ENCODE results near the gene TRIO.

DNA sequence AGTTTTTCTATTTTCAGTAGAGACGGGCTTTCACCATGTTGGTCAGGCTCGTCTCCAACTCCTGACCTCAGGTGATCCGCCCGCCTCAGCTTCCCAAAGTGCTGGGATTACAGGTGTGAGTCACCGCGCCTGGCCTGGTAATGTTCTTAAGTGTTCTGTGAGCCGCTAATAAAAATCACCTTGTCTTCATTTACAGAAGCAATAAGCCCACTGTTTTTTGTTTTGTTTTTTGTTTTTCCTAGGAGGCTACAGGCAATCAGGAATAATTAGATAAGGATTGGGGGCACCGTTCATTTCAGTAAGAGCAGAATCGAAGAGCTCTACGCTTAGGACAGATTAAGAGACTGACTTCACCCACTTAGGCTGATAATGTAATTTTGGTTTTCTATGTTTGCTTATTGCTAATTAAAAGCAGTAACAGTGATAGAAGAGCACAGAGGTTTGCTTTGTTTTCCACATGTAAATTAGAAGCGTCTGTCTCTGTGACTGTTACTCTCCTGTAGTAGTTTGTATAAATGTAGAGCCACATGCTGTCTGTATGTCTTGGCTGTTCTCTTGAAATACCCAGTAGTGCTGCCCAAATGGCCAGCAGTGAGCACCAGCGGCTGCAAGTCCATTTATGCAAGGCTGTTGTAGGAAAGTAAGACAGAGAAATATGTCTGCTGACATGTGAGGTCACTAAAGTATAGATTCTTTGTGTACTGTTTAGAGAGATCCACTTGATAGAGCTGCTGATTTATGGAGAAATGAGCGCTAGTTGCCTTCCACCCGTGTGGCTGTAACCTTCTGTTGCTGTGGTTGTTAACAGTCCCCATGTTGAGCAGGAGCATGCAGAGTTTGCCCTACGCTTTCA, 30.5 kb downstream of the TRIO start:
- no peak for TF ChIP-seq RBBP5 (IDR thresholded peaks at IDR 0.05; ENCODE audit: borderline replicate concordance, low read depth, low read length)
- no peak for TF ChIP-seq POLR2AphosphoS5 (IDR thresholded peaks at IDR 0.05; ENCODE audit: low read depth, low read length)
- TF ChIP-seq RNF2 (IDR thresholded peaks at IDR 0.05; ENCODE audit: borderline replicate concordance, low read depth, low read length, missing control alignments, poor library complexity, severe bottlenecking), result no peak
- TF ChIP-seq EZH2 (IDR thresholded peaks at IDR 0.05; ENCODE audit: low read depth, low read length, severe bottlenecking), result no peak
- no peak for TF ChIP-seq RAD21 (IDR thresholded peaks at IDR 0.05 in 1 of 2, conservative IDR thresholded peaks at IDR 0.05 in 1 of 2; ENCODE audit: low read depth in 2 of 2, low read length in 2 of 2)
- TF ChIP-seq, protein P1, sequence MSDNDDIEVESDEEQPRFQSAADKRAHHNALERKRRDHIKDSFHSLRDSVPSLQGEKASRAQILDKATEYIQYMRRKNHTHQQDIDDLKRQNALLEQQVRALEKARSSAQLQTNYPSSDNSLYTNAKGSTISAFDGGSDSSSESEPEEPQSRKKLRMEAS (IDR thresholded peaks at IDR 0.05), result no peak
- no peak for TF ChIP-seq YY1 (IDR thresholded peaks at IDR 0.05; ENCODE audit: low read depth, low read length)
- TF ChIP-seq, protein P2, sequence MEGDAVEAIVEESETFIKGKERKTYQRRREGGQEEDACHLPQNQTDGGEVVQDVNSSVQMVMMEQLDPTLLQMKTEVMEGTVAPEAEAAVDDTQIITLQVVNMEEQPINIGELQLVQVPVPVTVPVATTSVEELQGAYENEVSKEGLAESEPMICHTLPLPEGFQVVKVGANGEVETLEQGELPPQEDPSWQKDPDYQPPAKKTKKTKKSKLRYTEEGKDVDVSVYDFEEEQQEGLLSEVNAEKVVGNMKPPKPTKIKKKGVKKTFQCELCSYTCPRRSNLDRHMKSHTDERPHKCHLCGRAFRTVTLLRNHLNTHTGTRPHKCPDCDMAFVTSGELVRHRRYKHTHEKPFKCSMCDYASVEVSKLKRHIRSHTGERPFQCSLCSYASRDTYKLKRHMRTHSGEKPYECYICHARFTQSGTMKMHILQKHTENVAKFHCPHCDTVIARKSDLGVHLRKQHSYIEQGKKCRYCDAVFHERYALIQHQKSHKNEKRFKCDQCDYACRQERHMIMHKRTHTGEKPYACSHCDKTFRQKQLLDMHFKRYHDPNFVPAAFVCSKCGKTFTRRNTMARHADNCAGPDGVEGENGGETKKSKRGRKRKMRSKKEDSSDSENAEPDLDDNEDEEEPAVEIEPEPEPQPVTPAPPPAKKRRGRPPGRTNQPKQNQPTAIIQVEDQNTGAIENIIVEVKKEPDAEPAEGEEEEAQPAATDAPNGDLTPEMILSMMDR (IDR thresholded peaks at IDR 0.05; ENCODE audit: control extremely low read depth in 1 of 3, insufficient read depth in 1 of 3, low read depth in 1 of 3, low read length in 3 of 3), result no peak
- no peak for TF ChIP-seq JUN (IDR thresholded peaks at IDR 0.05; ENCODE audit: low read depth, low read length)
